ENCODE measurements around the gene AMBP. TPM values are rescaled to one million over a fixed set of nuclear protein-coding genes. Genes with fewer than 3 reads are reported as not detected.

Gene AMBP
- total RNA-seq, 1 experiment from 2014 or later, result 0.20 TPM

DNA sequence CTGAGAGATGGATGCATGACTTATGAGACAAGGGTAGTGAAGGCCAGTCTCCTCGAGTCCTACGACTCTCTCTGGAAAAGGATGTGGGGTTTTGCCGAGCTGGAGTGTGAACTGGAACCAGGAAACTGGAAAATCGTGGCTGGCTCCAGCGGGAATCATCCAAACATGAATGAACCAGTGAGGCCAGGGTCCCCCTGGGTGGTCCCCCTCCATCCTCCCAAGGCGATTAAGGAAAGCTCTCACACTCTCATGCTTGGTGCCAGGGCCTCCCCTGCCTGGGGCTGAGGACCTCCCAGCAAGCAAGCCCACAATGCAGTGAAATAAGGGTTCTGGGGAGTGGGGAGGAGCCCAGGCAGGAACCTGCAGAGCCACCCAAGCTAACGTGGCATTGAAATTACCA is 9.6 kb upstream of the AMBP start:
- H2BK12ac ChIP-seq (ENCODE audit: insufficient read length, low read depth, low read length), result no peak overlapping the region
- no peak overlapping the region for H4K8ac ChIP-seq (replicated peaks; ENCODE audit: insufficient read length, low read depth, low read length)
- H3K27ac Mint-ChIP-seq, result no peak overlapping the region
- H2BK20ac ChIP-seq (ENCODE audit: low read depth, low read length, poor library complexity, severe bottlenecking), result no peak overlapping the region
- H3K9me3 ChIP-seq (ENCODE audit: control insufficient read depth, low read depth, low read length), result no peaks in the 10 kb centered on the region
- no peak overlapping the region for H3K14ac ChIP-seq (ENCODE audit: insufficient read depth, low read length)
- no peak for DNase-seq
- H3K9me3 Mint-ChIP-seq, result no peaks in the 10 kb centered on the region
- H3K4ac ChIP-seq (ENCODE audit: low read depth, low read length), result no peak overlapping the region
- H4K91ac ChIP-seq (ENCODE audit: insufficient read length, low read depth, low read length), result no peak overlapping the region
- no peak overlapping the region for H3K27ac ChIP-seq (ENCODE audit: insufficient read length, low read depth, low read length)
- H4K5ac ChIP-seq (ENCODE audit: insufficient read length, low read depth, low read length), result no peak overlapping the region
- 0 out of 4 replicates have a peak, but pooled peaks cover 0 to under 1% of the 10 kb centered on the region in 2 experiments for H3K4me1 Mint-ChIP-seq
- H3K18ac ChIP-seq (ENCODE audit: insufficient read length, low read depth, low read length), result no peak overlapping the region
- no peaks in the 10 kb centered on the region for H3K79me1 ChIP-seq (ENCODE audit: insufficient read depth, low read depth, low read length, poor library complexity, severe bottlenecking)
- no peak overlapping the region for H3K56ac ChIP-seq (ENCODE audit: insufficient read length, low read depth, low read length)
- peaks cover 26% of the 10 kb centered on the region for H3K27me3 Mint-ChIP-seq (ENCODE audit: low read depth)
- peaks cover 0 to 1% (median 0%) of the 10 kb centered on the region in 3 experiments; a peak in 2 of 7 replicates for H3K36me3 Mint-ChIP-seq (ENCODE audit: insufficient read depth in 1 of 3, low read depth in 3 of 3)
- H3K23me2 ChIP-seq (ENCODE audit: insufficient read length, low read depth, low read length, poor library complexity, severe bottlenecking), result no peaks in the 10 kb centered on the region
- no peaks in the 10 kb centered on the region for H3K79me2 ChIP-seq (ENCODE audit: insufficient read depth, low read length)
- H3K4me1 ChIP-seq (ENCODE audit: insufficient read depth, low read length), result no peaks in the 10 kb centered on the region
- no peaks in the 10 kb centered on the region for H4K20me1 ChIP-seq (ENCODE audit: control insufficient read depth, insufficient read depth, insufficient read length)
- H2AK5ac ChIP-seq (ENCODE audit: insufficient read length, low read length), result no peak overlapping the region
- H2BK15ac ChIP-seq (ENCODE audit: low read depth, low read length), result no peak overlapping the region
- no peak overlapping the region for H3K9ac ChIP-seq (ENCODE audit: extremely low read depth, insufficient read length, low read length)
- no peak overlapping the region for H3T11ph ChIP-seq (ENCODE audit: low read length)
- H2BK5ac ChIP-seq (ENCODE audit: insufficient read length, low read length), result no peak overlapping the region
- TF ChIP-seq, protein P1, sequence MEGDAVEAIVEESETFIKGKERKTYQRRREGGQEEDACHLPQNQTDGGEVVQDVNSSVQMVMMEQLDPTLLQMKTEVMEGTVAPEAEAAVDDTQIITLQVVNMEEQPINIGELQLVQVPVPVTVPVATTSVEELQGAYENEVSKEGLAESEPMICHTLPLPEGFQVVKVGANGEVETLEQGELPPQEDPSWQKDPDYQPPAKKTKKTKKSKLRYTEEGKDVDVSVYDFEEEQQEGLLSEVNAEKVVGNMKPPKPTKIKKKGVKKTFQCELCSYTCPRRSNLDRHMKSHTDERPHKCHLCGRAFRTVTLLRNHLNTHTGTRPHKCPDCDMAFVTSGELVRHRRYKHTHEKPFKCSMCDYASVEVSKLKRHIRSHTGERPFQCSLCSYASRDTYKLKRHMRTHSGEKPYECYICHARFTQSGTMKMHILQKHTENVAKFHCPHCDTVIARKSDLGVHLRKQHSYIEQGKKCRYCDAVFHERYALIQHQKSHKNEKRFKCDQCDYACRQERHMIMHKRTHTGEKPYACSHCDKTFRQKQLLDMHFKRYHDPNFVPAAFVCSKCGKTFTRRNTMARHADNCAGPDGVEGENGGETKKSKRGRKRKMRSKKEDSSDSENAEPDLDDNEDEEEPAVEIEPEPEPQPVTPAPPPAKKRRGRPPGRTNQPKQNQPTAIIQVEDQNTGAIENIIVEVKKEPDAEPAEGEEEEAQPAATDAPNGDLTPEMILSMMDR (conservative IDR thresholded peaks at IDR 0.05), result no peak
- no peak overlapping the region for H3K4me3 Mint-ChIP-seq
- no CpG with 5 or more reads among the region's 7 CpGs for WGBS (ENCODE audit: extremely low coverage, insufficient read length, low lambda C conversion rate)
- no peak overlapping the region for H2BK120ac ChIP-seq (ENCODE audit: low read depth, low read length, poor library complexity, severe bottlenecking)
- no peak overlapping the region for H3K4me2 ChIP-seq (ENCODE audit: insufficient read depth, insufficient read length, low read length)
- no peak overlapping the region for H2AFZ ChIP-seq (ENCODE audit: low read length)
- no peaks in the 10 kb centered on the region for H3K27me3 ChIP-seq (ENCODE audit: insufficient read depth, low read length)
- no peak overlapping the region for H3K23ac ChIP-seq (ENCODE audit: insufficient read length, low read depth, low read length)
